Gastrocnemius medialis (tissue), 4 donors: Measurements from ENCODE around the gene THAP2.

ENCODE experiments used
- POLR2A ChIP-seq, 2 donors: fragments of 450-650 bp; IDR thresholded peaks; one replicate each; pipeline ENCODE4 v1.6.1; 2017; ENCODE audit warnings: antibody characterized with exemption in 2 of 2, mild to moderate bottlenecking in 2 of 2, moderate library complexity in 2 of 2
- TF ChIP-seq, protein P1 (sequence below), 5 experiments: fragments of 450-650 bp in 3 of 5; fragments of 200-600 bp in 2 of 5; sonication (generic) in 2 of 5; IDR thresholded peaks in 4 of 5; conservative IDR thresholded peaks in 1 of 5; 1 replicate in 4 of 5; 2 replicates in 1 of 5; pipeline ENCODE4 v1.5.1; 2016 to 2019; ENCODE audit warnings: antibody characterized with exemption in 5 of 5, mild to moderate bottlenecking in 3 of 5, moderate library complexity in 3 of 5

DNA sequence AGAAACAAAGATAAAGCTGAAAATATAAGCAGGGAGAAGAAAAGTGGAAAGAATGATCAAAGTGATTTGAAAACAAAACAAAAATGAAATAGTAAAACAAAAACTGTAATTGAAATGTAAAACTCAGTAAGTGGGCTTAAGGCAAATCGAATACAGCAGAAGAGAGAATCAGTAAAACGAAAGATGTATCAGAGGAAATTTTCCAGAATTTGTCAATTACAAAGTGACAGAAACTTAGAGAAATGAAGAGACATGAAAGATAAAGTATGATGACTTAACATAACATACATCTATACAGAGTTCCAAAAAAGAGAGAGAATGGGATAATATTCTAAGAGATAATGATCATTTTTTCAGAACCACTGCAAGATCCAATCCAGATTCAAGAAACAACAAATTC is 11.0 kb upstream of the THAP2 start:
- TF ChIP-seq, protein P1, sequence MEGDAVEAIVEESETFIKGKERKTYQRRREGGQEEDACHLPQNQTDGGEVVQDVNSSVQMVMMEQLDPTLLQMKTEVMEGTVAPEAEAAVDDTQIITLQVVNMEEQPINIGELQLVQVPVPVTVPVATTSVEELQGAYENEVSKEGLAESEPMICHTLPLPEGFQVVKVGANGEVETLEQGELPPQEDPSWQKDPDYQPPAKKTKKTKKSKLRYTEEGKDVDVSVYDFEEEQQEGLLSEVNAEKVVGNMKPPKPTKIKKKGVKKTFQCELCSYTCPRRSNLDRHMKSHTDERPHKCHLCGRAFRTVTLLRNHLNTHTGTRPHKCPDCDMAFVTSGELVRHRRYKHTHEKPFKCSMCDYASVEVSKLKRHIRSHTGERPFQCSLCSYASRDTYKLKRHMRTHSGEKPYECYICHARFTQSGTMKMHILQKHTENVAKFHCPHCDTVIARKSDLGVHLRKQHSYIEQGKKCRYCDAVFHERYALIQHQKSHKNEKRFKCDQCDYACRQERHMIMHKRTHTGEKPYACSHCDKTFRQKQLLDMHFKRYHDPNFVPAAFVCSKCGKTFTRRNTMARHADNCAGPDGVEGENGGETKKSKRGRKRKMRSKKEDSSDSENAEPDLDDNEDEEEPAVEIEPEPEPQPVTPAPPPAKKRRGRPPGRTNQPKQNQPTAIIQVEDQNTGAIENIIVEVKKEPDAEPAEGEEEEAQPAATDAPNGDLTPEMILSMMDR (IDR thresholded peaks at IDR 0.05 in 4 of 5, conservative IDR thresholded peaks at IDR 0.05 in 1 of 5) = no peak
- TF ChIP-seq POLR2A (IDR thresholded peaks at IDR 0.05) = no peak
